Mesothelial cell of epicardium (in vitro differentiated cells): ENCODE data around the gene TBRG4. TPM values are rescaled to one million over a fixed set of nuclear protein-coding genes. Genes with fewer than 3 reads are reported as not detected.
A peak's percentile ranks its signal among the peaks of the same experiment; 100 is the strongest.

ENCODE experiments used
- DNase-seq, 2 experiments: peaks; one replicate each; pipeline ENCODE4 v3.0.0; 2021; ENCODE audit warnings: low spot score in 2 of 2; ENCODE audit not compliant: unreplicated experiment in 2 of 2
- H3K27ac Mint-ChIP-seq: 2 replicates; pipeline ENCODE4 v1.8.0; 2021; ENCODE audit warnings: mixed read lengths
- H3K27me3 Mint-ChIP-seq: 2 replicates; pipeline ENCODE4 v1.8.0; 2021; ENCODE audit warnings: low read depth, mixed read lengths
- H3K36me3 Mint-ChIP-seq: 2 replicates; pipeline ENCODE4 v1.8.0; 2021; ENCODE audit warnings: mixed read lengths
- H3K4me1 Mint-ChIP-seq: 2 replicates; pipeline ENCODE4 v1.8.0; 2021; ENCODE audit warnings: mixed read lengths
- H3K4me3 Mint-ChIP-seq: 2 replicates; pipeline ENCODE4 v1.8.0; 2021; ENCODE audit warnings: mild to moderate bottlenecking, moderate library complexity, mixed read lengths
- H3K9me3 Mint-ChIP-seq: 2 replicates; pipeline ENCODE4 v1.8.0; 2021; ENCODE audit warnings: mixed read lengths
- CTCF ChIP-seq: fragments of 200-600 bp; sonication (generic); IDR thresholded peaks from one replicate; pipeline ENCODE4 v1.5.0; 2021; ENCODE audit warnings: antibody characterized with exemption; ENCODE audit not compliant: unreplicated experiment
- total RNA-seq: library from RNA; stranded (reverse); gene quantifications from 3 replicates; pipeline ENCODE4 v1.2.1, GENCODE V29; 2021

TBRG4 gene
- total RNA-seq, 1 donor from 2014 or later: 68.1 TPM

DNA sequence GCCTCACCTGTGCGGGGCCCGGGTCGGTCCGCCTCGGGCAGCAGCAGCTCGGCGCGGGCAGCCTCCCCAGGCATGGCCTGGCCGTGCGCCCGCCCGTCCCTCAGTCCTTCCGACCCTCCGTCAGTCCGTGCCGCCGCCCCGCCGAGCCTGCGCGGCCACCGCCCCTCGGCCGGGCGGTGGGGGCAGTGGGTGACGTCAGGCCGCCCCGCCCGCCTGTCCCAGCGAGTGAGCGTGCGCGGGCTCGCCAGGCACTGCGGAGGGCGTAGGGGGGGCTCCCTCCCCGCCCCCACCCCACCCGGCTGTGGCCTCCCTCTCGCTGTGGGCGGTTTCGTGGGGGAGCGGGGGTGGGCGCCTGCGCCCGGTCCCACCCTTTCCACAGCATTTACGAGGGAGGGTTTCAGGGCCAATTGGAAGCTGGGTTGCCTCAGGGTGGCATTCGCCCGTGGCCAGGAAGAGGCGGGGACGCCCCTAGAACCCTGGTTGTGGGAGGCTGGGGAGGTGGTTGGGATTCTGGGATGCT, 22.6 kb downstream of the TBRG4 start, which contains the start of gene NACAD:
NACAD (minus strand) TSS at position 149 of the 520 bp plus-strand sequence; CDS start at position 74, 75 bp downstream.
- peak in 1 of 2 experiments; percentile 52 for DNase-seq
- Mint-ChIP-seq H3K27ac (no peak within 1 kb of the TSS), H3K4me3 (peak within 1 kb of the TSS; percentile 71), H3K36me3 (no peaks in the 10 kb centered on the region), H3K4me1 (peaks cover 2% of the 10 kb centered on the region), H3K27me3 (peaks cover 31% of the 10 kb centered on the region), H3K9me3 (peaks cover 4% of the 10 kb centered on the region)
- no peak for TF ChIP-seq CTCF

DNA sequence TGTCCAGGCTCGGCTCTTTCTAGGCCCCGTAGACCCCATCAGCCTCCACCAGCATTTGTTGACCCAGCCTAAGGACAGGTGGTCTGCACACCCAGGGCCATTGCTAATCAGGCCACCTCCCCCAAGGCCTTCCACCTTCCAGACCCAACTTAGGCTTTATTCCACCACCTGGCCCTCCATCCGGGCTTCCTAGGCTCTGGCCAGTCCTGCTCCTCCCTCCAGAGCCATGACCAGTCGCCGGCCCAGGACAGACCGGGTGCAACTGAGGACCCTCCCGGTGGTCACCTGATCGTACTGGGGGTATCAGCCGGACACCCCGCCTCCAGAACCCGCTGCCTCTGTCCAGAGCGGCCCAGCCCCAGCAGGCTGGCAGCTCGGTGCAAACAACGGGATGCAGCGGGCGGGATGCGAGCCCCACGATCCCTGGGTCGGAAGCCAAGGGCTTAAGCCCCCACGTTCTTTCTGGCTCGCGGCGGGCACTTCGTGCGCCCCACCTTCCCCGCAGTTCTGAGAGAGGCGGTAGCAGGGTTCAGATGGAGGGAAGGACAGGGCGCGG, 23.3 kb downstream of the TBRG4 start:
- H3K27me3 Mint-ChIP-seq: peaks cover 29% of the 10 kb centered on the region
- no peak for DNase-seq
- peaks cover 2% of the 10 kb centered on the region for H3K4me1 Mint-ChIP-seq
- peak overlapping the region; percentile 61 for H3K4me3 Mint-ChIP-seq
- H3K27ac Mint-ChIP-seq: no peak overlapping the region
- H3K9me3 Mint-ChIP-seq: no peaks in the 10 kb centered on the region
- H3K36me3 Mint-ChIP-seq: no peaks in the 10 kb centered on the region
- TF ChIP-seq CTCF: no peak

DNA sequence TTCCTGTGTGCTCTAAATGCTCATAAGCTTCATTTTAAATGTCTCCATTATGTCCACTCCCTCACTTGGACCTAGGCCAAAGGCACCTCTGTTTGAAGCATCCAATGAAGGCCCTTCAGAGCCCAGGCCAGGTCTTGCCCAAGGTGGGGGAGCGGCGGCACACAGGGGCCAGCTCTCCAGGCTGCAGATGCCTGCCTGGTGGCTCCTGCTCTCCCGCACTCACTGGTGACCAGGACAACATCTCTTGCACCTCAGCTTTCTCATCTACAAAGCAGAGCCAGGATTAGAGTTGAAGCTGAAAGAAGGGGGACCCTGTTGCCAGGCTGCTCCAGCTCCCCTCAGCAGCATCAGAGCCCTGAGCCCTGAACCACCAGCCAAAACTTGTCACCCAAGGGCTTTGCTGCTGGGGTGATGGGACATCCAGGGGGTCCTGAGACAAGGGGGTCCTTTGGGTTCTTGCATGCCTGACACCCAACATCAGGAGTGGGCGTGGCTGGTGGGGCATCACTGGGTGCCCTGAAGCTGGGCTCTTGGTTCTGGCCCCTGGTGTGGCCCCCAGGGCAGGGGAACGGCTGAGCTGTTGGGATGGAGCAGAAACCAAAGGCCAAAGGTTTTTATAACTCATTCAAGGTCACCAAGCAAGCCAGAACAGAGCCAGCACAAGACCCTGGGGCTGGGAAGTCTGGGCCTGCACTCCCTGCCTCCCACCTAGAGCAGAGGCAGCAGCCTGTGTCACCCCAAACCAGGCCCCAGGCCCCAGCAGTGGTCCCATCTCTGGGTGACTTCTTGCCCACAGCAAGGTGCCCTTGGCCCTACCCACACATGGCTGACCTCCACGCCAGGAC, 24.0 kb downstream of the TBRG4 start:
- DNase-seq: no peak
- Mint-ChIP-seq H3K27ac (no peak overlapping the region), H3K4me1 (peaks cover 2% of the 10 kb centered on the region), H3K36me3 (no peaks in the 10 kb centered on the region), H3K4me3 (peak overlapping the region; percentile 61), H3K27me3 (peaks cover 28% of the 10 kb centered on the region), H3K9me3 (no peaks in the 10 kb centered on the region)
- TF ChIP-seq CTCF: no peak

- Mint-ChIP-seq H3K27ac (no peak overlapping the region), H3K27me3 (peaks cover 18% of the 10 kb centered on the region), H3K4me1 (peaks cover 2% of the 10 kb centered on the region), H3K9me3 (no peaks in the 10 kb centered on the region), H3K36me3 (no peaks in the 10 kb centered on the region), H3K4me3 (no peak overlapping the region)
- no peak for DNase-seq
- no peak for TF ChIP-seq CTCF
Observed at GRCh38 chr7:45086331-45087065, 25.0 kb downstream of the TBRG4 start.

- TF ChIP-seq CTCF: no peak
- Mint-ChIP-seq H3K4me1 (peaks cover 2% of the 10 kb centered on the region), H3K27ac (peak overlapping the region; percentile 21), H3K27me3 (peaks cover 17% of the 10 kb centered on the region), H3K36me3 (no peaks in the 10 kb centered on the region), H3K9me3 (no peaks in the 10 kb centered on the region), H3K4me3 (no peak overlapping the region)
- DNase-seq: no peak
Observed at GRCh38 chr7:45085619-45086200, 25.8 kb downstream of the TBRG4 start.
